ENCODE data around the gene ZNF618.

Gene ZNF618

DNA sequence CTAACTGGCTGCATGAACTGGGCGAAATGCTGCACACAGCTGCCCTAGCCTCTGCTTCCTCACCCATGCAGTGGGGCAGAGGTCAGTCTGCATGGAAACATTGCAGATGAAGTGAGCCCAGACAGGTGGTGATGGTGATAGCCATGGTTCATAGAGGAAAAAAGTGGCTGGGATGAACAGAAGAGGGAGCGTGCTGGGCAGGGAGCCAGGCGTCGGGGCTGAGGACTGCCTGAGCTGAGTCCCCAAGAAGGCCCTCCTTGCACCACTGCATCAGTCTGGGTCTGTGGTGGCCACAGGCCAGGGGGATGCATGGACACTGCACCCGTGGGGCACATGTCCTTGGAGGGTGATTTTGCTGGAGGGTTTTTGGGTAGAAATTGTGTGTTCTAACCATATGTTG, 121.5 kb downstream of the ZNF618 start:
- TF ChIP-seq, protein P1, sequence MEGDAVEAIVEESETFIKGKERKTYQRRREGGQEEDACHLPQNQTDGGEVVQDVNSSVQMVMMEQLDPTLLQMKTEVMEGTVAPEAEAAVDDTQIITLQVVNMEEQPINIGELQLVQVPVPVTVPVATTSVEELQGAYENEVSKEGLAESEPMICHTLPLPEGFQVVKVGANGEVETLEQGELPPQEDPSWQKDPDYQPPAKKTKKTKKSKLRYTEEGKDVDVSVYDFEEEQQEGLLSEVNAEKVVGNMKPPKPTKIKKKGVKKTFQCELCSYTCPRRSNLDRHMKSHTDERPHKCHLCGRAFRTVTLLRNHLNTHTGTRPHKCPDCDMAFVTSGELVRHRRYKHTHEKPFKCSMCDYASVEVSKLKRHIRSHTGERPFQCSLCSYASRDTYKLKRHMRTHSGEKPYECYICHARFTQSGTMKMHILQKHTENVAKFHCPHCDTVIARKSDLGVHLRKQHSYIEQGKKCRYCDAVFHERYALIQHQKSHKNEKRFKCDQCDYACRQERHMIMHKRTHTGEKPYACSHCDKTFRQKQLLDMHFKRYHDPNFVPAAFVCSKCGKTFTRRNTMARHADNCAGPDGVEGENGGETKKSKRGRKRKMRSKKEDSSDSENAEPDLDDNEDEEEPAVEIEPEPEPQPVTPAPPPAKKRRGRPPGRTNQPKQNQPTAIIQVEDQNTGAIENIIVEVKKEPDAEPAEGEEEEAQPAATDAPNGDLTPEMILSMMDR (IDR thresholded peaks at IDR 0.05; ENCODE audit: low read depth, low read length), result no peak
- DNase-seq (ENCODE audit: extremely low read depth, low read depth), result no peak

DNA sequence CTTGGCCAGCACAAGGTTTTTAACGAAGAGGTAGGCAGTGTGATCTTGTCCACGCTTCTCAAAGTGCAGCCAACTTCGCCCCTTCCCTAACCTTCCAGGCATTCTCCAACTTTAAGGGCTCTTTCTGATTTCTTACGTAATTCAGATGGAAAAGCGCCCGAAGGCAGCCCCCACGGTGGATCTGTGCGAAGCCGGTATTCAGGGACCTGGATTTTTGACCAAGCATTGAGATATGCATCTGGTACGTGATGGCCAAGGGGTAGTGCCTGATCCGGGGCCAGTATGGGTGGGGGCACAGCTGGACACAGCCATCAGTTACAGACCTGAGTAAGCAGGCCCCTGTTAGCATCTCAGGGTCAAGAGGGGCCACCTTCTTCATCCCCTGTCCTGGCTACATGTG, 122.0 kb downstream of the ZNF618 start:
- TF ChIP-seq, protein P1 (IDR thresholded peaks at IDR 0.05; ENCODE audit: low read depth, low read length), result no peak

DNA sequence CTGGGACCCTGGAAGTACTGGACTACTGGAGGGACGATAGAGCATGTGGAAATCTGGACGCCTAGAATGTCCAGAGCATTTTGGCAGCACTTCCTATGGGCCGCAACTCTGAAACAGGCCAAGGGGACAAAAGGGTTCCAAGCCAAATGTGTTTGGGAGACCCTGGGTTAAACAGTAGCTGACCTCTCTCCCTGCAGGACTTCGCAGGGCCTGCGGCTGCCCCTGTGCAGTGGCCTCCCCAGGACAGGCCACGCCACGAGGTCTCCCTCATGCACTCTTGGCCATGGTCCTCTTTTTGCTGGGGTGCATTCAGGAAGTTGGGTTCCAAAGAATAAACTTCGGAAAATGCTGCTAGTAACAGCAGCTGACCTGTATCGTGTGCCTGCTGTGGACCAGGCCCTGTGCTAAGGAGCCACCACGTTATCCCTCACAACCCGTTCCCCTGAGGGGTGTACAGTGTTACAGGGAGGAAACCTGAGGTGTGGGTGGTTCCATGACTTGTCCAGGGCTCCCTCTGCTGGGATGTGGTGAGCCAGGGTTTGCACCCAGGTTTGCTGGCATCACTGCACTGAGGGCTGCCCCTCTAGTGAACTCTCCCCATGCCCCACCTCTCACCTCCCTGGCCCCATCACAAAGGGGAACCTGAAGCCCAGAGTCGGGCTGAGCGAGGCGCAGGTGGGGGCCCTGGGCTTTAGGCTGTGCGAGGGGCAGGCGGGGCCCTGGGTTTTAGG, 122.6 kb downstream of the ZNF618 start:
- TF ChIP-seq, protein P1 (IDR thresholded peaks at IDR 0.05; ENCODE audit: low read depth, low read length), result peak; percentile 33
- DNase-seq (ENCODE audit: extremely low read depth, low read depth), result no peak

More for the DNA sequence above, 122.0 kb downstream of the ZNF618 start:
- DNase-seq (ENCODE audit: extremely low read depth, low read depth), result no peak

DNA sequence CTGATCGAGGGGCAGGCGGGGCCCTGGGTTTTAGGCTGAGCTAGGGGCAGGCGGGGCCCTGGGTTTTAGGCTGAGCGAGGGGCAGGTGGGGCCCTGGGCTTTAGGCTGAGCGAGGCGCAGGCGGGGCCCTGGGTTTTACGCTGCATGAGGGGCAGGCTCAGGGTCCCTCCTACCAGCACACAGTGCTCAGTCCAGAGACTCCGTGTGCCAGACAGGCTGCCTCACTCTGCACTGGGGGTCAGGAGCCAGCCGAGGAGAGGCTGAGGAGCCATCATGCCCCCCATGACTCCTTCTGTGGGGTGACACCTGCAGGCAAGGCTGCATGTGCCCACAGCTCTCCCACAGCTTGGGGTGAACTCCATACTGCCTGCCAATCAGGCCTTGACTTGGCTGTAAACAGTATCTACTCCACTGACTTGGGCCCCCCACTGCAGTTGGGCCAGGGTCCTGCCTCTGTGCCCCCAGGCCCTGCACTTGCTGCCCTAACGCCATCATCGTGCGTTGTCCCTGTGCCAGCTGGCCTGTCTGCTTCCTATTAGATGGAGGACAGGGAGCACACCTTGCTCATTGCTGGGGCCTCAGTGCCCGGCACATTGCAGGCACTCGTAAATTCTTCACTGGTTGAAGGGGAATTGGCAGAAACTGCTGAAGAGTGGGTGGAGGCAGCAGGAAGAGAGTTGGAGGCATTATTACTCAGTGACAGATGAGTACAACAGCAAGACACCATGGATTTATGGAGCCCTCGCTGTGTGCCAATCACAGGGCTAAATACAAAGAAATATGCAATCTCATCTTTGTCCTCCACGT, 123.3 kb downstream of the ZNF618 start:
- TF ChIP-seq, protein P1 (IDR thresholded peaks at IDR 0.05; ENCODE audit: low read depth, low read length), result no peak
- no peak for DNase-seq (ENCODE audit: extremely low read depth, low read depth)

DNA sequence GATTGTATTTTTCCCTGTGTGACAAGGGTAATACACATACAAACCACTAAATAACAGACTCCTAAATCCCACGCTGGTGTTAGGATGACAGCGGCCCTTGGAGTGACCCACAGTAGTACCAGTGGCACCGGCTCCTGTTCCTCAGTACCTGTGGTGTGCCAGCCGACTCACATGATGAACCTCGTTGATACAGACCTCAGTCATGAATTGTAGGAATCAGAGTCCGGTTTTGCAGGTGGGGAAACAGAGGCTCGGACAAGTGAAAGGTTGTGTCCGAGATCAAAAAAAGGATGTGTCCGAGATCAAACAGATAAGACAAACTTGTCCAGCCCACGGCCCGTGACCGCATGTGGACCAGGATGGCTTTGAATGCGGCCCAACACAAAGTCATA, 124.0 kb downstream of the ZNF618 start:
- DNase-seq (ENCODE audit: extremely low read depth, low read depth), result no peak
- TF ChIP-seq, protein P1 (IDR thresholded peaks at IDR 0.05; ENCODE audit: low read depth, low read length), result no peak

DNA sequence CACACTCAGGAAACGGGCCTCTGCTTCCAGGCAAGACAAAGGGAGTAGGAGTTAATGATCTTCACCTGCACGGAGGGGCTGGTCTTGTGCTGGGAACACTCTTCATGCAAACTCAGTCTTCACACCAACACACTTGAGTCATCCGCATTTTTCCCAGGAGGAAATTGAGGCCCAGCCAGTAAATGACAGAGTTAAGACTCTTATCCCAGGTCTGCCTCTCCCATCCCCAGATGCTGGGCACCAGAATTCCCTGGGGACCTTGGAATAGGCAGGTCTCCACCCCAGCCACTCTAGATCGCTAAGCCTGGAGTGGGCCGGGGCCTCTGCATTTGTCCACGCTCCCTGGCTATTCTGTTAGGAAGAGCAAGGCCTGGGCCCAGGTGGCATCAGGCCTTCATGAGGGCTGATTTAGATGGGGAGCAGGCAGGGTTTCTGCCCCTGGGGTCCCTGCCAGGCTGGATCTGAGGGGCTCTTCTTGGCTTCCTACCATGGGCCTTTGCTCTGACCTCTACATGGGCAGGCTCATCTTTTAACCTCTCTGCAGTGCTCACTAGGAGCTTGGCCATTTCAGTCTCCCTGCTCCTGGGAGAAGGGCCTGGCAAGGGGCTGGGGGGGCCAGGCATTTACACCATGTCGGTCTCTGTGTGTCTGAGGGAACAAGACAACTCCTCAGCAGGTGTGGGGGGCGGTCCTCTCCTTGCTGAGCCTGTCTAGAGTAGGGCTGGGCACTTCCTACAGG, 124.7 kb downstream of the ZNF618 start:
- TF ChIP-seq, protein P1 (IDR thresholded peaks at IDR 0.05; ENCODE audit: low read depth, low read length), result no peak
- no peak for DNase-seq (ENCODE audit: extremely low read depth, low read depth)

DNA sequence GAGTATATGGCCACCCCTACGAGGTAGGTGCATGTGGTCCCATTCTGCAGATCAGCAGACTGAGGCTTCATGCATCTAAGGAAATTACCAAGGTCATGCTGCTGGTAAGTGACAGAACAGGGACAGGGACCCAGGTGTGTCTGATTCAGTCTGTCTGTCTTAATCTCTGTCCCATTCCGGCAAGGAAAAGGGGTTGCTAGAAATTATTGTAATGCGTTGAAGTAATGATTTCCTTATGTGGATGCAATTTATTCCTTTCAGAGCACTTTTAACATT, 125.2 kb downstream of the ZNF618 start:
- DNase-seq (ENCODE audit: extremely low read depth, low read depth), result no peak
- TF ChIP-seq, protein P1 (IDR thresholded peaks at IDR 0.05; ENCODE audit: low read depth, low read length), result no peak

All from AG09319 (cell line).